CD4-positive, alpha-beta T cell (primary cell): ENCODE data around the gene POU2F2. TPM values are rescaled to one million over a fixed set of nuclear protein-coding genes. Genes with fewer than 3 reads are reported as not detected.

Experiments used
- ATAC-seq: fragments of 200-7000 bp; cut with Tn5 transposase; one replicate; pipeline ENCODE4 v1.10.0; 2022; ENCODE audit warnings: mild to moderate bottlenecking; ENCODE audit not compliant: poor library complexity
- CTCF ChIA-PET: fragments of 350-600 bp; sonication (Branson Sonifier 250); formaldehyde crosslinking; loops from one replicate; lab custom pipeline; 2021; ENCODE audit warnings: antibody characterized with exemption, inconsistent platforms; lab: Charles Lee
- POLR2A ChIA-PET: fragments of 350-600 bp; sonication (Branson Sonifier 250); formaldehyde crosslinking; loops from one replicate; lab custom pipeline; 2021; ENCODE audit warnings: antibody characterized with exemption, inconsistent platforms; lab: Charles Lee
- DNase-seq, 14 experiments: peaks; one replicate each; pipeline ENCODE4 v3.0.0-alpha.2; 2013 to 2020; ENCODE audit warnings: mixed read lengths in 2 of 14
- H3K27ac ChIP-seq, 2 donors: one replicate each; pipeline versions ENCODE4 v1.5.1 to v1.7.0; 2013; ENCODE audit warnings: low read length in 2 of 2, low read depth in 1 of 2, mild to moderate bottlenecking in 1 of 2
- H3K27me3 ChIP-seq, 2 experiments: 1 replicate in 1 of 2; 2 replicates in 1 of 2; pipeline versions ENCODE4 v1.6.1 to v1.7.0; 2013; ENCODE audit warnings: low read length in 2 of 2, control low read depth in 1 of 2, mild to moderate bottlenecking in 1 of 2, moderate library complexity in 1 of 2; ENCODE audit not compliant: insufficient read depth in 2 of 2, control insufficient read depth in 1 of 2
- H3K36me3 ChIP-seq: one replicate; pipeline ENCODE4 v1.6.1; 2013; ENCODE audit warnings: low read length, control low read depth; ENCODE audit not compliant: insufficient read depth
- H3K4me1 ChIP-seq: one replicate; pipeline ENCODE4 v1.6.1; 2013; ENCODE audit warnings: low read length, control low read depth; ENCODE audit not compliant: insufficient read depth
- H3K4me3 ChIP-seq: one replicate; pipeline ENCODE4 v1.5.1; 2013; ENCODE audit warnings: mild to moderate bottlenecking, low read length, moderate library complexity
- H3K9me3 ChIP-seq, 2 experiments: 1 replicate in 1 of 2; 2 replicates in 1 of 2; pipeline versions ENCODE4 v1.6.1 to v1.7.0; 2013; ENCODE audit warnings: low read length in 2 of 2, mild to moderate bottlenecking in 2 of 2, control low read depth in 1 of 2, moderate library complexity in 1 of 2; ENCODE audit not compliant: control insufficient read depth in 1 of 2, insufficient read depth in 1 of 2
- H3K27ac Mint-ChIP-seq: one replicate; pipeline ENCODE4 v1.8.0; 2020; ENCODE audit warnings: mixed read lengths
- H3K27me3 Mint-ChIP-seq: one replicate; pipeline ENCODE4 v1.8.0; 2021; ENCODE audit warnings: mixed read lengths
- H3K36me3 Mint-ChIP-seq: one replicate; pipeline ENCODE4 v1.8.0; 2021; ENCODE audit warnings: low read depth, mixed read lengths
- H3K4me1 Mint-ChIP-seq: one replicate; pipeline ENCODE4 v1.8.0; 2021; ENCODE audit warnings: low read depth, mixed read lengths
- H3K4me3 Mint-ChIP-seq: one replicate; pipeline ENCODE4 v1.8.0; 2020; ENCODE audit warnings: mild to moderate bottlenecking, mixed read lengths
- H3K9me3 Mint-ChIP-seq: one replicate; pipeline ENCODE4 v1.8.0; 2020; ENCODE audit warnings: mixed read lengths
- intact Hi-C, 2 experiments: fragments of 100-400 bp; cut with DNase I in 1 of 2; cut with micrococcal nuclease in 1 of 2; formaldehyde crosslinking; loops; one replicate each; pipeline versions ENCODE4 v1.15.1 to v1.9.0; 2023 to 2025; cut with DNase I, micrococcal nuclease
- total RNA-seq, 174 experiments: library from RNA in 2 of 174; stranded (reverse) in 2 of 174; gene quantifications; one replicate each; pipeline ENCODE4 v1.2.3 and lab custom pipeline; 2021 to 2026
- TF ChIP-seq, protein P1 (sequence below): fragments of 200-600 bp; IDR thresholded peaks from one replicate; pipeline ENCODE4 v1.8.0; 2022; ENCODE audit warnings: antibody characterized with exemption, mild to moderate bottlenecking

Gene POU2F2
- total RNA-seq, 2 experiments from 2014 or later, result 18.6 to 19.9 TPM

DNA sequence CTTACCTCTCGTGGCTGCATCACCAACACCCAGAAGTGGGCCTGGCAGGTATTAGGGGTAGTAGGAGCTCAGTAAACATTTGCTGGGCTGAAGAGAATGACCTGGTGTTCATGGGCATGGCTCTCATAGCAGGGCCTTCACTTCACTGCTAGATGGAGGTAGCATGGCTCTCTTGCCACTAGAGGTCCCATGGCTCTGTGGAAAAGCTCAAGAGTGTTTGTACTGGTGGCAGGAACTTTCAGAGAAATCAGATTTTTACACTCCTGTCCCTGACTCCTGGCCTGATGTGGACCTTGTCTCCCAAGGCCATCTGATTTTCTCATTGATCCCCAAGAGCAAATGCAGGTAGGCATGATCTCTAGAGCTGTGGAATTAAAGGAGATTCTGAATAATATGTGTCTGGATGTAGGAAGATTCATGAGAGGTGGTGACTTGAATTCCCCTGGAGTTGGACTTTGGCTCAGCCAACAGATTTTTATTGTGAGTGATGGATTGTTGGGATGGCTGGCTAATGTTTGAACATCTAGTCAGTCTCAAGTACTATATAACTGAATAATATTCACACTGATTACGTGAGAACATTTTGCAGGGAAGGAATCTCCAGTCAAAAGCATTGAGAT lies 50.6 kb downstream of the POU2F2 start:
- Histone ChIP-seq H3K4me3 (no peak overlapping the region), H3K9me3 (no peaks in the 10 kb centered on the region), H3K36me3 (peaks cover 39% of the 10 kb centered on the region), H3K27me3 (no peaks in the 10 kb centered on the region), H3K4me1 (peaks cover 17% of the 10 kb centered on the region), H3K27ac (peak overlapping the region in 1 of 2 donors; percentile 1)
- Mint-ChIP-seq H3K27me3 (no peaks in the 10 kb centered on the region), H3K4me3 (peak overlapping the region; percentile 71), H3K27ac (peak overlapping the region; percentile 69), H3K4me1 (peaks cover 28% of the 10 kb centered on the region), H3K9me3 (no peaks in the 10 kb centered on the region), H3K36me3 (peaks cover 55% of the 10 kb centered on the region)
- POLR2A ChIA-PET, result no interaction called here
- ATAC-seq, result peak; percentile 60
- intact Hi-C loops, result no loop called here
- CTCF ChIA-PET, result interaction anchor here (0.5 kb wide), 1 partner anchor 147 kb away, joined by 3 read pairs; no protein-coding TSS in a partner anchor
- TF ChIP-seq, protein P1, sequence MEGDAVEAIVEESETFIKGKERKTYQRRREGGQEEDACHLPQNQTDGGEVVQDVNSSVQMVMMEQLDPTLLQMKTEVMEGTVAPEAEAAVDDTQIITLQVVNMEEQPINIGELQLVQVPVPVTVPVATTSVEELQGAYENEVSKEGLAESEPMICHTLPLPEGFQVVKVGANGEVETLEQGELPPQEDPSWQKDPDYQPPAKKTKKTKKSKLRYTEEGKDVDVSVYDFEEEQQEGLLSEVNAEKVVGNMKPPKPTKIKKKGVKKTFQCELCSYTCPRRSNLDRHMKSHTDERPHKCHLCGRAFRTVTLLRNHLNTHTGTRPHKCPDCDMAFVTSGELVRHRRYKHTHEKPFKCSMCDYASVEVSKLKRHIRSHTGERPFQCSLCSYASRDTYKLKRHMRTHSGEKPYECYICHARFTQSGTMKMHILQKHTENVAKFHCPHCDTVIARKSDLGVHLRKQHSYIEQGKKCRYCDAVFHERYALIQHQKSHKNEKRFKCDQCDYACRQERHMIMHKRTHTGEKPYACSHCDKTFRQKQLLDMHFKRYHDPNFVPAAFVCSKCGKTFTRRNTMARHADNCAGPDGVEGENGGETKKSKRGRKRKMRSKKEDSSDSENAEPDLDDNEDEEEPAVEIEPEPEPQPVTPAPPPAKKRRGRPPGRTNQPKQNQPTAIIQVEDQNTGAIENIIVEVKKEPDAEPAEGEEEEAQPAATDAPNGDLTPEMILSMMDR, result no peak
- DNase-seq, result peak in 3 of 14 experiments; percentile 30 to 45 (median 41)

DNA sequence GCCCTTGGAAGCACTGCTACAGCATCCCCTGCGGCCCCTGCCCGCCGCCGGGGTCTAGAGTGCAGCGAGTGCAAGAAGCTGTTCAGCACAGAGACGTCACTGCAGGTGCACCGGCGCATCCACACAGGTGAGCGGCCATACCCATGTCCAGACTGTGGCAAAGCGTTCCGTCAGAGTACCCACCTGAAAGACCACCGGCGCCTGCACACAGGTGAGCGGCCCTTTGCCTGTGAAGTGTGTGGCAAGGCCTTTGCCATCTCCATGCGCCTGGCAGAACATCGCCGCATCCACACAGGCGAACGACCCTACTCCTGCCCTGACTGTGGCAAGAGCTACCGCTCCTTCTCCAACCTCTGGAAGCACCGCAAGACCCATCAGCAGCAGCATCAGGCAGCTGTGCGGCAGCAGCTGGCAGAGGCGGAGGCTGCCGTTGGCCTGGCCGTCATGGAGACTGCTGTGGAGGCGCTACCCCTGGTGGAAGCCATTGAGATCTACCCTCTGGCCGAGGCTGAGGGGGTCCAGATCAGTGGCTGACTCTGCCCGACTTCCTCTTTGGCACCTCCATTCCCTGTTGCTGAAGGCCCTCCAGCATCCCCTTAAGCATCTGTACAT lies 51.4 kb downstream of the POU2F2 start:
- H3K9me3 Mint-ChIP-seq, result no peaks in the 10 kb centered on the region
- peaks cover 33% of the 10 kb centered on the region for H3K4me1 Mint-ChIP-seq
- peak overlapping the region; percentile 71 for H3K4me3 Mint-ChIP-seq
- no peaks in the 10 kb centered on the region for H3K27me3 Mint-ChIP-seq
- H3K27me3 ChIP-seq, result no peaks in the 10 kb centered on the region
- peak overlapping the region; percentile 69 for H3K27ac Mint-ChIP-seq
- intact Hi-C loops, result no loop called here
- no peaks in the 10 kb centered on the region for H3K9me3 ChIP-seq
- H3K27ac ChIP-seq, result no peak overlapping the region
- peaks cover 60% of the 10 kb centered on the region for H3K36me3 Mint-ChIP-seq
- ChIA-PET CTCF (interaction anchor here (0.5 kb wide), 1 partner anchor 147 kb away, joined by 3 read pairs; no protein-coding TSS in a partner anchor), POLR2A (no interaction called here)
- no peak overlapping the region for H3K4me3 ChIP-seq
- H3K36me3 ChIP-seq, result peaks cover 39% of the 10 kb centered on the region
- ATAC-seq, result no peak
- TF ChIP-seq, protein P1, result no peak
- H3K4me1 ChIP-seq, result peaks cover 20% of the 10 kb centered on the region
- DNase-seq, result peak in 1 of 14 experiments; percentile 21

DNA sequence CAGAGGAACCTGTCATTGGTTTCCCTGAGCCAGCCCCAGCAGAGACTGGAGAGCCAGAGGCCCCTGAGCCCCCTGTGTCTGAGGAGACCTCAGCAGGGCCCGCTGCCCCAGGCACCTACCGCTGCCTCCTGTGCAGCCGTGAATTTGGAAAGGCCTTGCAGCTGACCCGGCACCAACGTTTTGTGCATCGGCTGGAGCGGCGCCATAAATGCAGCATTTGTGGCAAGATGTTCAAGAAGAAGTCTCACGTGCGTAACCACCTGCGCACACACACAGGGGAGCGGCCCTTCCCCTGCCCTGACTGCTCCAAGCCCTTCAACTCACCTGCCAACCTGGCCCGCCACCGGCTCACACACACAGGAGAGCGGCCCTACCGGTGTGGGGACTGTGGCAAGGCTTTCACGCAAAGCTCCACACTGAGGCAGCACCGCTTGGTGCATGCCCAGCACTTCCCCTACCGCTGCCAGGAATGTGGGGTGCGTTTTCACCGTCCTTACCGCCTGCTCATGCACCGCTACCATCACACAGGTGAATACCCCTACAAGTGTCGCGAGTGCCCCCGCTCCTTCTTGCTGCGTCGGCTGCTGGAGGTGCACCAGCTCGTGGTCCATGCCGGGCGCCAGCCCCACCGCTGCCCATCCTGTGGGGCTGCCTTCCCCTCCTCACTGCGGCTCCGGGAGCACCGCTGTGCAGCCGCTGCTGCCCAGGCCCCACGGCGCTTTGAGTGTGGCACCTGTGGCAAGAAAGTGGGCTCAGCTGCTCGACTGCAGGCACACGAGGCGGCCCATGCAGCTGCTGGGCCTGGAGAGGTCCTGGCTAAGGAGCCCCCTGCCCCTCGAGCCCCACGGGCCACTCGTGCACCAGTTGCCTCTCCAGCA lies 52.1 kb downstream of the POU2F2 start:
- intact Hi-C loops, result loop anchor here (5.0 kb wide), 2 partner anchors 118 to 718 kb away; partner anchors contain the start of gene B9D2 (in 1 of the 2)
- no peak overlapping the region for H3K27ac ChIP-seq
- no peaks in the 10 kb centered on the region for H3K27me3 ChIP-seq
- Mint-ChIP-seq H3K4me3 (no peak overlapping the region), H3K36me3 (peaks cover 64% of the 10 kb centered on the region), H3K9me3 (no peaks in the 10 kb centered on the region), H3K4me1 (peaks cover 40% of the 10 kb centered on the region), H3K27ac (no peak overlapping the region), H3K27me3 (no peaks in the 10 kb centered on the region)
- POLR2A ChIA-PET, result no interaction called here
- no peak overlapping the region for H3K4me3 ChIP-seq
- no peaks in the 10 kb centered on the region for H3K9me3 ChIP-seq
- TF ChIP-seq, protein P1, result no peak
- CTCF ChIA-PET, result no interaction called here
- peaks cover 23% of the 10 kb centered on the region for H3K4me1 ChIP-seq
- H3K36me3 ChIP-seq, result peaks cover 39% of the 10 kb centered on the region
- DNase-seq (peak in 1 of 14 experiments; percentile 27), ATAC-seq (no peak)
